ENCODE measurements around the gene FKBP8. TPM values are rescaled to one million over a fixed set of nuclear protein-coding genes. Genes with fewer than 3 reads are reported as not detected.

FKBP8 gene
- total RNA-seq, result 286 and 301 TPM in 2 replicates

DNA sequence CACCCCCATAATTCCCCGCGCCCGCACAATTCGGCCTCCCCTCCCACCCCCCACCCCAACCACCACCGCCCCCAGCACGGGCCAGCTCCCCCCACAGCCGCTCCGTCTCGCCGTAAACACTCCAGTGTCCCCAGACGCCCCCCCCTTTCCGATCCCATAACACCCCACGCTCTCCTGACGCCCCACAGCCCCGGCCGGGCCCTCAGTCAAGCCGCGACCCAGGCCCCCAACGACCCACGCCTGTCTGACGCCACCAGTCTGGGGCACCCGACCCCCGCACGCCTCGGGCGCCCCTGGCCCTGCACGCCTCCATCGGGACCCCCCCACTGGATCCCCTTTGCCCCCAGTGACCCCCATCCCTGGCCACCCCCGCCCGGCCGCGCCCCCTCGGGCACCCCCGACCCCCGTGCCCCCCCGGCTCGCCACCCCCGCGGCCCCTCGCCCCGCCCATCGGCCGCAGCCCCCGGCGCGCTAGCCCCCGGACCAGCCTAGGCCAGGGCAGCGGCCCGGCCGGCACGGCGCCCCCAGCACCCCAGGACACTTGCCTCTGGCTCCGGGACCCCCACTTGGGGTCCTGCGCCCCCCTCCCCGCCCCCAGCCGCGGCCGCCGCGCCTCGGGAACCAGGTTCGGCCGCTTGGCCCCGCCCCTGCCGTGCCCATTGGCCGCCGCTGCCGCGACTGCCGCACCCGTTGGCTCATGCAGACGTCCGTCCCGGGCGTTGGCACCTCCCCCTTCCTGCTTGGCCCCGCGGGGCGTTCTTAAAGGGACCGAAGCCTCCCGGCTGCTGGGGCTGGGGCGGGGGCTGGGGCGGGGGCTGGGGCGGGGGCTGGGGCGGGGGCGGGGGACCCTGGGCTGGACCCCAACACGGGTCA is at the start of gene FKBP8:
TSS of gene FKBP8 (minus strand) at position 633 of the 873 bp plus-strand sequence. CDS start 1,603 bp downstream, outside the sequence.

DNA sequence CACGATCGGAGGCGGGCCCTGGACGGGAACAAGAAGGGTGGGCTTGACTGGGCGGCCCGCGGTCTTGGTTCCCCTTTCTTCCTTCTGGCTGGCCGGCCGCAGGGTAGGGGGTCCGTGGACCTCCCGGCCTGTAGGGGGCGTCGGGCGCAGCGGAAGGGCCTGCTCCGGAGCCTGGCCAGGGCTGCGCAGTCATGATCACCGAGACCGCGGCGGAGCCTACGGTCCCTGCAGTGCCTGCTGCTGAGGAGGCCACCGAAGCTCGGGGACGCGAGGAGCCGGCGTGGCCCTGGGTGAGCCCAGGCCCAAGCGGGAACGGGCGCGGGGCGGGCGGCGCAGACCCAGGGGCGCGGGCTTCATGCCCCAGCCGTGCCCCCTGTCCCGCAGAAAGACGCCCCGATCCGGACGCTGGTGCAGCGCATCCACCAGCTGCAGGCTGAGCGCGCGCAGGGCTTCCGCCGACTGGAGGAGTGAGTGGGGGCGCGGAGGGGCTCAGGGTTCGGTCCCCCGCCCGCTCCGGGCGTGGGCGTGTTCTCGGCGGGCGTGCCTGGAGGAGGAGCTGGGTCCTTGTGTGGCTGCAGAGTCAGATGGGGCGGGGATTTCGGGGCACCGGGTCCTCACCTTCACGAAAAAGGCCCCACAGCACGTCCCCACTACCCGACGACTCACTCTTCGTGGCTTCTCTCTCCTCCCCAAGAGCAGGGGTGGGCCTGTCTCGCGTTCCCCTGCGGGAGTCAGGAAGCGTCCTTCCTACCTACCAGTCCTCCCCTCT is 45.4 kb upstream of the FKBP8 start, which contains the start of gene REX1BD:
TSS of gene REX1BD (plus strand) at position 188 of the 769 bp plus-strand sequence. CDS start at position 192, 4 bp downstream.

DNA sequence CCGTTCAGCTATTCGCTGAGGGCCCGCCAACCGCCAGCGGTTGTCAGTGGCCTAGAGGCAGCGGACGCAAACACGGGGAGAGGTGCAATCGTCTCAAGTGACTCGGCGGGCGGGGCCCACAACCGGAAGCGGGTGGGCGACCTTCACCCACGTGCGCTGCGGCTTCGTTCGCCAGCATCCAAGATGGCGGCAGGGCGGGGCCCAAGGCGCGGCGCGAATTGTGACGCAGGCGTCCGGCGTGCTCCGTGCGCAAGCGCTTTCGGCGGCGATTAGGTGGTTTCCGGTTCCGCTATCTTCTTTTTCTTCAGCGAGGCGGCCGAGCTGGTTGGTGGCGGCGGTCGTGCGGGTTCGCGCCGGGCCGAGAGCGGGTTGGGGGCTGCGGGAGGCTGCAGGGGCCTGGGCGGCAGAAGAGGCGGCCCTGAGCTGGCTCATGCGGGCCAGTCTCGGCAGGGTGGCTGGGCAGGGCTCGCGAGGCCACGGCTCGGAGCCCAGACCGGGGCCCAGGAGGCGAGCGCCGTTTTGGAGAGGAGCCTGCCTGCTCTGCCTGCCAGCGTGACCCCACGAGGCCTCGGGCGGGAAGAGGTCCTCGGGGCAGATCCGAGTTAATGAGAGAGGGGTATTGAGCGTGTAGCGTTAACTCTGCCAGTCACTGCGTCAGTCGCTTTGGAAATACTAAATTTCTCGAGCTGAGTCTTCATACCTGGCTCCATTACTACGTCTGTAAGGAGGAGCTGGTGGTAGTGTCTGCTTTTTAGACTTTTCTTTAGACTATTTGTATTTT is 28.4 kb upstream of the FKBP8 start, which contains the start of gene UBA52:
TSS of gene UBA52 (plus strand) at position 294 of the 781 bp plus-strand sequence. CDS start 1,444 bp downstream, outside the sequence.

DNA sequence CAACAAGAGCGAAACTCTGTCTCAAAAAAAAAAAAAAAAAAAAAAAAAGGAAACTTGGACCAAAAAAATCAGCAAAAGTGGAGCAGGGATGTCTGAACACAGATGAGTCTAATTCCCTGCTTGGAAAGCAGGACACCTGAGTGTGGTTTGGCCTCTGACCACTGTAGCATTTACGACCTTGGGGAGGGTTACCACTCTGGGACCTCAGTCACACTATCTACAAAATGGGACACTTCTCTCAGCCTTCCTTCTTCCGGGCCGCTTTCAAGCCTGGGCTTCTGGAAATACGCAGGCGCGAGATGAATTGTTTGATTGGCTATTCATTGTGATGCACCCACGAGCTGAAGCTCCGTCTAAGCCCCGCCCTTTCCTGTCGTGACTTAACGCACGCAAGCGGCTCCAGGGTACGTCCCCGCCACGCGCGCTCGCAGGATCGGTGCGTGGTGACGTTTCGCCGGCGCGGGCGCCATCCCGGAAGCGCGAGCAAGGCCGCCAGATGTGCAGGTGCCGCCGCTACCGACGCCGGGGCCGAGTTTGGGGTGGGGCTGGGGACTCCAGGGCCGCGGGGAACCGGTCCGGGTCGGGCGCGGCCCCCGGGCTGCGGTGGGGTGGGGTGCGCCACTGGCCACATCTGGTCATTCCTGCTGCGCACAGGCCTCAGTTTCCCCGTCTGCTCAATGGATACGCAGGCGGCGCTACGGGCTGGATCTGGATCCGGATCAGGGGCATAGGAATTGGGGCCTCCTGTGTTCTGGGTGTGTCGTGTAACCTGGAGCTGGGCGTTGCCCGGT is 14.2 kb upstream of the FKBP8 start, which contains the start of gene KXD1:
TSS of gene KXD1 (plus strand) at position 460 of the 791 bp plus-strand sequence. CDS start 4,187 bp downstream, outside the sequence.

DNA sequence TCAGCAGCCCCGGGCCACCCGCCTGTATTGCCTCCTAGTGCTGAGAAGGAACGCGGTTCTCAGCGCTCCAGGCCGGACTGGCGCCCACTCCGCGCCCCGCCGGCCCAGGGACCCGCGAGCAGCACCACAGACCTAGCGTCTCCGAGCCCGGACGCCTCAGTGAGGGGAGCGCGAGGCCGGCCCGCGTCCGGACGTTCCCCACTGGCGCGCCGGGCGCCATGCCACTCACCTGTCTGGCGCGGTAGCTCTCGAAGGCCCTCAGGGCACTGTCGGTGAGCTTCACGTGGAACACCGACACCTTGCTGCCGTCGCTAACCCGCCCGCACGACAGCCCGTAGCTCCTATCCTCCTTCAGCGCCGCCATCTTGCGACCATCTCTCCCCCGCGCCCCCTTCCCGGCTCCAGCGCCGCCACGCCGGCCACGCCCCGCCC is 21.7 kb downstream of the FKBP8 start, which contains the start of gene ELL:
TSS of gene ELL (minus strand) at position 379 of the 432 bp plus-strand sequence. CDS start at position 364, 15 bp downstream.

Other genes starting within 250 kb of the FKBP8 start
- gene LSM4, start 220.5 kb downstream of the FKBP8 start, total RNA-seq, result 76.8 and 98.9 TPM in 2 replicates
- gene PGPEP1, start 203.0 kb downstream of the FKBP8 start, total RNA-seq, result 6.6 and 14.5 TPM in 2 replicates
- gene GDF15, start 157.4 kb downstream of the FKBP8 start, total RNA-seq, result 19.3 and 20.2 TPM in 2 replicates
- not detected in 2 replicates for gene LRRC25, start 146.0 kb downstream of the FKBP8 start, total RNA-seq
- 78.5 and 82.7 TPM in 2 replicates for gene SSBP4, start 124.2 kb downstream of the FKBP8 start, total RNA-seq
- 16.5 and 19.8 TPM in 2 replicates for gene ISYNA1, start 105.4 kb downstream of the FKBP8 start, total RNA-seq
- gene ELL, start 21.5 kb downstream of the FKBP8 start, total RNA-seq, result 10.3 and 11.9 TPM in 2 replicates
- gene KXD1, start 14.3 kb upstream of the FKBP8 start, total RNA-seq, result 75.0 and 87.0 TPM in 2 replicates
- gene UBA52, start 28.3 kb upstream of the FKBP8 start, total RNA-seq, result 663 and 704 TPM in 2 replicates
- 89.2 and 105 TPM in 2 replicates for gene REX1BD, start 45.2 kb upstream of the FKBP8 start, total RNA-seq
- 80.8 and 105 TPM in 2 replicates for gene CRLF1, start 63.2 kb upstream of the FKBP8 start, total RNA-seq
- 5.4 and 6.2 TPM in 2 replicates for gene TMEM59L, start 69.3 kb upstream of the FKBP8 start, total RNA-seq
- gene KLHL26, start 93.5 kb upstream of the FKBP8 start, total RNA-seq, result 3.4 and 5.1 TPM in 2 replicates
- 4.0 and 5.9 TPM in 2 replicates for gene CRTC1, start 140.1 kb upstream of the FKBP8 start, total RNA-seq
- gene COMP, start 247.7 kb upstream of the FKBP8 start, total RNA-seq, result 0.10 and 0.25 TPM in 2 replicates